GM21528 (cell line): Measurements from ENCODE around the gene NUP133.
"Not testable (repeated sequence)": the region's sequence is repeated elsewhere in the genome, so short reads cannot be mapped to it uniquely, and the experiment has no call there.

Experiments
- ATAC-seq: cut with Tn5 transposase; IDR thresholded peaks from one replicate; pipeline ENCODE4 v1.9.1; 2021; ENCODE audit warnings: mild to moderate bottlenecking, moderate library complexity; ENCODE audit not compliant: unreplicated experiment, low FRiP score

NUP133 gene

DNA sequence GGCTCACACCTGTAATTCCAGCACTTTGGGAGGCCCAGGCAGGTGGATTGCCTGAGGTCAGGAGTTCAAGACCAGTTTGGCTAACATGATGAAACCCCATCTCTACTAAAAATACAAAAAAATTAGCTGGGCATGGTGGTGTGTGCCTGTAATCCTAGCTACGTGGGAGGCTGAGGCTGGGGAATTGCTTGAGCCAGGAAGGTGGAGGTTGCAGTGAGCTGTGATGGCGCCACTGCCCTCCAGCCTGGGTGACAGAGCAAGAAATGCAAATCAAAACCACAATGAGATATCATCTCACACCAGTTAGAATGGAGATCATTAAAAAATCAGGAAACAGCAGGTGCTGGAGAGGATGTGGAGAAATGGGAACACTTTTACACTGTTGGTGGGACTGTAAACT, 3.1 kb upstream of the NUP133 start:
- not testable (repeated sequence) for ATAC-seq

DNA sequence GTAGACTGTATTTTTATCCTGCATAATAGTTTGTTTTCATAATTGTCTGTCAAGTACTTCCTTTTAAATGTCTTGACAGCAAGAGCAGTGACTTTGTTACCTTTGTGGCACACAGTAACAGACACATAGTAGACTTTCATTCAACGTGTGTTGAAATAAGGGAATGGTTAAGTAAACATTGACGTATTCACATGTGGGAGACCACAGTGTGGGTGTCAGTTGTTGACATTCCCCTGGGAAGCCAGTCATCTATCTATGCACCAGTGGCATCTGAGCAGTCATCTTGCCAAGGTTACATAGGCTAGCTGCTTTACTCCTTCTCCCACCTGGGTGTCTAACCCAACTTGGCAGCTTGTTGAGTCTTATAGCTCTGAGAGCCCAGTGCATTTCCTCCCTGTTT, 1.4 kb upstream of the NUP133 start:
- ATAC-seq = no peak

DNA sequence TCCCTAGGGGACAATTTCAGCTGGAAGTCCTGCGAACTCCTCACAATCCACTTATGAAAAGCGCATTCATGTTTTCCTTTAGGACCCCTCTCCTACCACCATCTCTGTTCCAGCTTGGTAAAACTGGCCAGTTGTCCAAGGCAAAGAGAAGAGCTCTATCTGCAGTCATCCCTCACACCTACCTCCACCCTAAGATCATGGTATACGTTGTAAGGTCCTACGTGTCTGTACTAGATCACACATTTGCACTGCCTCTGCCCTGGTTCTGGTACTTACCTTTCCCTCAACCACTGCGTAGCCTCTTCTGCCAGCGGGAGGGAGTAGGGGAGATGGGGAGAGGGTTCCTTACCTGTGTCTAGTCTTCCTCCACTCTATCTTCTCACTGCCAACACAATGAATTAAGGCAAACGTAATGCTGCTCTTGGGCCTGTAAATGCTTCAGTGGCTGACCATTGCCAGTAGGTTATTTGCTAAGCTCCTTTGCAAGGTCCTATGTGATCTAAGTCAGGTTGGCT, 739 bp upstream of the NUP133 start:
- ATAC-seq = peak; percentile 4

DNA sequence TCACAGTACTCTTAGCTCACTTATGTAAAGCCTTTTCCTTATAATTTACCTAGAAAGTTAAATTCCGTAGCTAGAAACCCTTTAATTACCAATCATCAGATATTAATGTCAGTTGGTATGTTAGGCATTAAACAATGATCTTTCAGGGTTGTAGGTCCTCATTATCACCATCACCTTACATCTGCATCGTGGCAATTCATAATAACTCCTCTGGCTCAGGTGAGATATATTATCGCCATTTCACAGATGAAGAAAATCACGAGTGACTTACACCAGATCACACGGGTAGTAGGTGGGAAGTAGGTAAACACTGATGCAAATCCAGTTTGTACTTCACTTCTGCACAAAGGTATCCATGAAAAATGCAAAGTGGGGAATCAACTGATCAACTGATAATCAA, 639 bp downstream of the NUP133 start:
- ATAC-seq = peak; percentile 7

DNA sequence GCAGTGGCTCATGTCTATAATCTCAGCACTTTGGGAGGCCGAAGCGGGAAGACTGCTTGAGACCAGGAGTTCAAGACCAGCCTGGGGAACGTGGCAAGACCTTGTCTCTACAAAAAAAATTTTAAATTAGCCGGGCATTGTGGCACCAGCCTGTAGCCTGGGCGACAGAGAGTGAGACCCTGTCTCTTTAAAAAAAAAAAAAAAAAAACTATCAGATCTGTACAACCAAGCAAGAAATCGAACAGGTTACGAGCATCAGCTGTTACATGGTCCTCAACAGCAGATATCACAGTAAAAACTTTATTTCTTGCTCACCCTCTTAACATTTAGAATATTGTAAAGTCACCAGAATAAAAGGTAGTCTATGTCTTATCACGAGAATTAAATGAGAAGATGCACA, 1.5 kb downstream of the NUP133 start:
- no peak for ATAC-seq

DNA sequence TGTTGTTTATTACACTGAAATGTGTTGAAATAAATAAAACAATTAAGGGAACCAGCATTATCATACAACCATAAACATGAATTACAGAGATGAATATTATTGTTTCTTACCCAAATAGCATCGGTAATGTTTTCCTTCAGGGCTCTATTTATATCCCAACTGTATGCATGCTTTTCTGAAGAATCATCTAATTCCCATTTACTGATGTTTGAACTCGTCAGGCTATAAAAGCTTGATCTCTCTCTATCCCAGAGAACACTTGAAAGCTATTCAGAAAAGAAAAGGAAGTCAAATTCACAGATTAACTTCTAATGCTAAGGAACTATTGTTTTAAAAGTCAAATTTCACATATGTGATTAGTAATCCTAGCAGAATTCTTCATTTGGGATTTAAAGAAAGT, 12.4 kb downstream of the NUP133 start:
- no peak for ATAC-seq

DNA sequence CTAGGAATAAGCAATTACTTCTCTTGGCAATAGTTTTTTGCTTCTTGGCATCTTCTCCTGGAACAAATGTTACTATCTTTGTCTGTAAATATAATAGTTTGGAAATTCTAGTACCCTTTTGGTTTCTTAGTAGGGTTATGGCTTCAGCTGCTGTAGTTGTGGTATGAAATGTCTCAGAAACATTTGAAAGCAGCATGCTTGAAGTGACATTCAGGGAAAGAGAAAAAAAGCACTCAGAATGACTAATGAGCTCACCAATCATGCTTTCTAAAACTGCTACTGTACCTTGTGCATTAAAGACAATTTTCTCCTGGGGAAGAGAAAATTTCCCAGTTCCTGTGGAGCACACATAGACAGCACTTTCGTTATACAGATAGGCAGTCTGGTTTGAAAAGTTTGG, 21.0 kb downstream of the NUP133 start:
- ATAC-seq = no peak

DNA sequence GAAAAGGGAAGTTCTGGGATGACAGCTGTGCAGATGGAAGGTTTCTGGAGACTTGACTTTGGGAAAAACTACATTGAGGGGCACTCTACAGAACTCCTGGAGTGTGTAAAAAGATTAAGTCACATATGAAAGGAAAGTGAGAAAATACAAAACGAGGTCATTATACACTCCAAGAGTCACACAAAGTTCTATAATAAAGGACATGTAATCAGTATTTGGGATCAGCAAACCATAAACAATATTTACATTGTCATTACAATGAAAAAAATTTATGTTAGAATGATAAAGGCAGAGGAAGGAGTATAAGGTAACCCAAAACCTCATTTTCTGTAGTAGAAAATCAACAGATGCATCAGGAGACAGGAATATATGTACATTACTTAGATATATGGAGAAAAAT, 22.8 kb downstream of the NUP133 start:
- no peak for ATAC-seq

DNA sequence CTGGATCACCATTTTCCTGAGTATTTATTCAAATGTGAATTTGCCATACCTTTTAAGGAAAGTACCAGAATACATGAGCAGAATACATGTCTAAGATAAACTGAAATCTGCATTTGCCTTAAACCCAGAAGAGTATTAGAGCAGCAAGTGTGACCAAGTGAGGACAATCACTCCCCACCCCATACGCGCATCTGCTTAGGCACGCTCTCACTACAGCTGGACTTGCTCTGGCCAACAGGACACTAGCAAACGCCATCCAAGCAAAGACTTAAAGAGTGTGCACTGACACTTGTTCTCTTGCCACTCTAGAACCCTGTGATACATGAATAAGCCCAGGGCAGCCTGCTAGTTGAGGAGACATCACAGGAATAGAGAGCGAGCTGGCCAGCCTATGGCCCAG, 25.6 kb downstream of the NUP133 start:
- ATAC-seq = no peak

DNA sequence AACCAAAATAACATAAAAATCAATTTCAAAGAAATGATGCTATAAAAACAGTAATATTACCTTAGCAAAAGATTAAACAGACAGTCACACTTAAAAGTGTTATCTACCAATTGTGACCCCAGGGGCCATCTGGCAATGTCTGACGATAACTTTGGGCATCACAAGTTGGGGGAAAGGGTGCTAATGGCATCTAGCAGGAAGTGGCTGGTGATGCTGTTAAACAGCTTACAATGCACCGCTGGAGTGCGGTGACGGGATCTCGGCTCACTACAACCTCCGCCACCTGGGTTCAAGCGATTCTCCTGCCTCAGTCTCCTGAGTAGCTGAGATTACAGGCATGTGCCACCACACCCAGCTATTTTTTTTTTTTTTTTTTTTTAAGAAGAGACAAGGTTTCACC, 27.6 kb downstream of the NUP133 start:
- no peak for ATAC-seq

DNA sequence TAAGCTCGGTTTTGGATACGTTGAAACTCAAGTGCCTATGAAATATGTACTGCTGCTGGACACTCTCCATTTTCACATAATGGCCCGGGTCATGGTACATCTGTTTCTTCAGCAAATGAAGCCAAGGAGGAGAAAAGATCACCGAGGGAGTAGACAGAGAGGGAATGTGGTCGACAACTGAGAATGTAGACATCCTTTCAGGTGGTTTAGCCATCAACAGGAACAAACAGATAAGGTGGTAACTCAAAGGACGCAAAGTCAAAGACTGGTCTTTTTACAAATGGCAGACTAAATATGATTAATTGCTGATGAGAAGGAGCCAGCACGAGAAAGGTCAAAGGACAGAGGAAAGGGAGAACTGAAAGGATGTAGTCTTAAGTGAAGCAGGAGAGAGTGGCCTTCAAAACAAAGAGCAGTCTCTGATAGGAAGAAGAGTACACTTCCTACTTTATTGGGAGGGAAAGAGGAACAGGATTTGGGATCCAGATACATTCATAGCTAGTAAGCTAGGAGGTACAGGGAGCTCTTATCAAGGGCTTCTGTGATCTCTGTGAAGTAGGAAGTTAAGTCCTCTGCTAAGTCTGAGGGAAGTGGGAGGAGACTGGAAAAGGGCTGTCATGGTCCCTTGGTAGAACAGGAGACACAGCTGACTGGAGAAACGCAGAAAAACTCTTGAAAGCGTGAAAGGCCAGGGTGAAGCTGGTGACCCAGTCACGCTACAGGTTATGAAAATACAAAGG, 28.3 kb downstream of the NUP133 start:
- ATAC-seq = peak; percentile 74

DNA sequence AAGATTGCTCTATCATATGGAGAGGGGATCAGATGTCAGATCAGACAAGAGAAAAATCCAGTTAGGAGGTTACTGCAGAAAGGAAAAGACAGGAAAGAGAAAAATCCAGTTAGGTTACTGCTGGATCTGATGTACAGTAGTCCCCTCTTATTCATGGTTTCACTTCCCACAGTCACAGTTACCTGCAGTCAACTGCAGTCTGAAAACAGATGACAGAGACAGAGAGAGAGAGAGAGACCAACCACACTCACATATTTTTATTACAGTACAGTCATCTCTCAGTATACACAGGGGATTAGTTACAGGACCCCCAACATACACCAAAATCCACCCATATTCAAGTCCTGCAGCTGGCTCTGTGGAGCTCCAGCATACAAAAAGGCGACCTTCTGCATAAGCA, 29.3 kb downstream of the NUP133 start:
- peak; percentile 66 for ATAC-seq

DNA sequence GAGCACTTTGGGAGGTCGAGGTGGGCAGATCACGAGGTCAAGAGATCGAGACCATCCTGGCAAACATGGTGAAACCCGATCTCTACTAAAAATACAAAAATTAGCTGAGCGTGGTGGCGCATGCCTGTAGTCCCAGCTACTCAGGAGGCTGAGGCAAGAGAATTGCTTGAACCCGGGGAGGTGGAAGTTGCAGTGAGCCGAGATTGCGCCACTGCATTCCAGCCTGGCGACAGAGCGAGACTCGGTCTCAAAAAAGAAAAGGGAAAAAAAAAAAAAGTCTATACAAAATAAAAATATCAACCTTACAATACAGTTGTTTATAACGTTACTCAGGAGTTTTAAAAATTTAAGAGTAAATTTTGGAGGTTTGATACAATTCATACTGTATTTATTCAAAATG, 32.3 kb downstream of the NUP133 start:
- ATAC-seq = not testable (repeated sequence)

DNA sequence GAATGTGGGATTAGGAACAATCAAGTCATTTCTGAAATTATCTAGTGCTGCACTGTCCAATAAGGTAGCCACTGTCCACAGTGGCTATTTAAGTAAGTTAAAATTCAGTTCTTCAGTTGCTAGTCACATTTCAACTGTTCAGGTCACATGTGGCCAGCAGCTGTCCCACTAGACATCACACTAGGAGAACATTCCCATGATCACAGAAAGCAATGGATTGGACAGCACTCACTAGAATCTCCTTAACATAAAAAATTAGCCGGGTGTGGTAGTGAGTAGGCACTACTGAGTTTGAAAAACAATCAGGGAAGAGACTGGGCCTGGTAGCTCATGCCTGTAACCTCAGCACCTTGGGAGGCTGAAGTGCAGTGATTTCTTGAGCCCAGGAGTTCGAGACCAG, 33.6 kb downstream of the NUP133 start:
- no peak for ATAC-seq

DNA sequence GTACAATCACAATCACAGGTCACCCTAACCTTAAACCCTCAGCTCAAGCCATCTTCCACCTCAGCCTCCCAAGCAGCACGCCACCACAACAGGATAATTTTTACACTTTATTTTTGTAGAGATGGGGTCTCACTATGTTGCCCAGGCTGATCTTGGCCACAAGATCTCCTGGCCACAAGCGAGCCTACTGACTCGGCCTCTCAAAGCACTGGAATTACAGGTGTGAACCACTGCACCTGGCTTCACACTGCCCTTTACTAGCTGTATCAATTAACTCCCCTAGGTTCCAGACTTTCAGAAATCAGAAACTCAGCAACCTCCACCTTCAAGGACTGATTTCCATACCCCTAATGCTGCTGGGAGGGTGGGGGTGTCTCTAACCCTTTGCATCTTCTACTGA, 37.0 kb downstream of the NUP133 start:
- no peak for ATAC-seq

DNA sequence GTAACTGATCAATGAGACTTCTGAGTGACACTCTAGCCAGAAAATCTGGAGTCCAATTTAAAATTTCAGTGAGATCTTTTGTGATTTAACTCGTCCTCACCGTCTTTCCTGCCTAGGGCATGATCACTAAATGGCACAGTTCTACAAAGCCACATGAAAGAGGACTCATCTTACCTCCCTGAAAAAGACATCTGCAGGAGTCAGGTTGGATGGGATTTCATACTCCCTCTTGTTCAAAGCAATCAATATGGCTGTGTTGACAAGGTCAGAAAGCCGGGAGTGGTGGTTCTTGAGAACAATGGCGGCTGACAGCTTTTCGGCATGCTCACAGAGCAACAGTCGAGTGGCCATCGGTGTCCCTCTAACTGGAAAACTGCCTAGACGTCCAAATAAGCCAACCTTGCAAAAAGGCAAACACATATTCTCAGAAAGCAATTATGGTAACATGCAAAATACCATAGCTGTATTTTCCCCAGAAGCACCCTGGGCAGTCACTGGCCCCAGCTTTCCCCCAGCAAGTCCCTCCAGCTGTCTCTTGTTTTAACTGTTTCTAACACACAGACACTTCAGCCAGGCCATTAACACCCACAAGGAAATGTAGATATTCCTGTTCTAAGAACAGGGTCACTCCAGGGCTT, 37.6 kb downstream of the NUP133 start:
- ATAC-seq = no peak

DNA sequence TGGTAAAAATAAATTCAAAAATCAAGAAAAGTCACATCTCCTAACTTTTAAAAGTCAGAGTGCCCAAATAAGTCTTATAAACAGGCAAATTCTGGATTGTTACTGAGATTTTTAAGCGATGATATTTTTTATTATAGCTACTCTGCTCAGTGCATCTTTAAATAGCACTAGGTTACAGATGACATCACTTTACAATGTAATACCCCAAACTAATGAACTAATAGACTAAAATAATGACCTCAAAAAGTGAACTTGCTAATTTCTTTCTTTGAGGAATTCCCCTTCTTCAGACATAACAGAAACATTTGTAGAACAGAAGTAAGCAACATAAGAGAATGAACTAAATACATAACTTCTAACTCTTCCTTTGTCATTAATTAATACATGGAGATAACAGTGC, 41.3 kb downstream of the NUP133 start:
- no peak for ATAC-seq

DNA sequence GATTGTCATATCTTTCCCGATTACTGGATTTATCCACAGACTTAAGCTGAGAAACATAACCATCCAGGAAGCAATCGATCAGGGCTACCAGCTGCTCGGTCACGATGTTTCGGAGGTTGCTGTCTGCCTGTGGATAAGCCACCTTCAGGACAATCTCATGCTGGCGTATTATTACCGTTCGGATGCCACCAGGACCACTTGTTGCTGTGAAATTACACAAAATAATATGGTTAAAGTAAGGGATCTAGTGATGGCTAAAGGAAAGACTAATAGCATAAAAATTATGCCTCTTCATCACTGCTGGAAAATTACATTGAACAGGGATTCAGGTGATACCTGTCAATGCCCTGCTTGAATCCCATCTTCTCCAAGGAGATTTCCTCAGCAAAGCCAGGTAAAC, 43.5 kb downstream of the NUP133 start:
- no peak for ATAC-seq

DNA sequence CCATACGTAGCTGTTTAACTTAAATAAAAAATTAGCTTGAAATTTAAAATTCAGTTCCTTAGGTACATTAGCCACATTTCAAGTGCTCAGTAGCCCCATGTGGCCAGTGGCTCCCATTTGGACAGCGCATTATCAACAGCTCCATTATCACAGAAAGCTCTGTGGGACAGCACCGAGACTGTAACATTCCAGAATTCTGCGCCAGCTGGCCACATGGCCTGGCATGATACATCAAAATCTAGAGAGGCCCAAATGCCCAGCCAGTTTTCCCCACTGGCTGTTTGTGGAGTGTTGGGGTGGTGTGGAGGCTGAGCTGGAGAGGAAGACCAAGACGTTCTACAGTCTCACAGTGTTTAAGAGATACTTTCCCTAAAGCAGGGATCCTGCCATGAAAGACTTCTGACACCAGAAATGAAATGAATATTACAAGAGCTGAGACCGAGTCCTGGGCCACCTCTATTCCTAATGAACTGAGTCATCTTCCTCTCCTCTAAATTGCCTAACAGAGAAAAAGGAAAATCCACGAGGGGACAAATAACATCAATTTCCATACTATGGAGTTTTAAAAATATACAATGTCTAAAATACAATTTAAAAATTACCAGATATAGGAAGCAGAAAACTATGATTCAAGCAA, 47.0 kb downstream of the NUP133 start:
- ATAC-seq = no peak

DNA sequence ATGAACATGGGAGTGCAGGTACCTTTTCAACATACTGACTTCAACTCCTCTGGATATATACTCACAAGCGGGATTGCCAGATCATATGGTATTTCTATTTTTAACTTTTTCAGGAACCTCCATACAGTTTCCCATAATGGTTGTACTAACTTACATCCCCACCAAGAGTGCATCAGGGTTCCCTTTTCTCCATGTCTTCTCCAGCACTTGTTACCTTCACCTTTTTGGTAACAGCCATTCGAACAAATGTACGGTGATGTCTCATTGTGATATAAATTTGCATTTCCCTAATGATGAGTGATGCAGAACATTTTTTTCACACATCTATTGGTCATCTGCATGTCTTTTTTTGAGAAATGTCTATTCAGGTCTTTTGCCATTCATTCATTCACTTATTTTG, 48.3 kb downstream of the NUP133 start:
- ATAC-seq = no peak

DNA sequence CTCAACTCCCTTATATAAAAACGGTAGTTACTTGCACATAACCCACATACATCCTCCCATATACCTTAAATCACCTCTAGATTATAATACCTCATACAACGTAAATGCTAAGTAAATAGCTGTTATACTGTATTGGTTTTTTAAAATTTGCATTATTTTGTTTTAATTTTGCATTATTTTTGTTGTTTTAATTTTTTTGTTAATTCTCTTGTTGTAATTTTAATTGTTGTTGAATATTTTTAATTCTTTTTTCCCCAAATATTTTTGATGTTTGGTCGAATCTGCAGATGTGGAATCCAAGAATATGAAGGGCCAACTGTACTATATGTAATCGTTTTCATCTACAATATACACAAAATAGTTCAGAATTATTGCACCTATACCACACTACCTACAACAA, 50.7 kb downstream of the NUP133 start:
- ATAC-seq = no peak

DNA sequence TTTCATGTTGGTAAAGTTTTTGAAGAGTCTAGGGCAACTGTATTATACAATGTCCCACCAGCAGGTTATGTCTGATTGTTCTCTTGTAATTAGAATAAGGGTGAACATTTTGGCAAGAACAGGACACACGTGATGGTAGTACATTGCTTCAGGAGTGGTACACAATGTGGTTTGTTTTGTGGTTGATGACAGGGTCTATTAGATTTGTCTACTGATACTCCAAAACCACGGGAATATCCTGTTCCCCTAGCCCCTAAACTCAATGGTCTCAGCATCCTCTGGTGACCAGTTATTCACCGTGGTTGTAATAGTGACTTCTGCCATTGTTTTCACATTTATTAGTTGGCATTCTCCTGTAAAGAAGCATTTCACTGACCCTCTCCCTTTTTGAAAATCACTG, 52.1 kb downstream of the NUP133 start:
- ATAC-seq = no peak
